ENCODE results near the gene MIS18BP1.
"Not testable (repeated sequence)": the region's sequence is repeated elsewhere in the genome, so short reads cannot be mapped to it uniquely, and the experiment has no call there.

The MIS18BP1 gene

DNA sequence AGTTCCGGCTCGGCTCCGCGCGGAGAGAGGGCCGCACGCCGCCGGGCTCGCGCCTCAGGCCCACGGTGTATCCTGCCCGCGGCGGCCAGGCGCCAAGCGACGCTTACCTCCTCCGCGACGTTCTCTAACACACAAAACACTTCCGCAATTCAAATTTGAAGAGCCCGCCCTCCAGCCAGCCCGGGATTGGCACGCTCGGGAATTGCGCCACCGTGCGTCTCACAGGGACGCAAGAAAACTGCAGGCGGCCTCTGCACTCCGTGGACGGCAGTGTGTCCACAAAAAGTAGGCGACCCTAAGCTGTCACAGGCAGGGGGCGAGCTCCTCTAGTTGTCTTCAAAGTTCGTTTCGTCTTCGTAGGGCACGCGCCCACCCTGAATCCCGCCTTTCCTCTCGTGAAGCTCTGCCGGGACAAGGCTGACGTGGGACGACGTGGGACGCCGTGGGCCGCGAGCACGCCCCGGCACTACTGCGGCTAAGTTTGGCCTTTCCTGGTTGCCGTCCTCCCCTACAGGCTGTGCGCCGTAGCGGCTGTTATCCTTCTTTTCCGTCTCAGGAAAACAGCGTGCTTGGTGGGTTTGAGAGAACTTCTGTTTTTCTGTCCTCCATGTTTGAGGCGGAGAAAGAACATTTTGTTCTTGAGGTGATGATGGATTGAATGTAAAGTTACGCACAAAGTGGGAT, at the start of gene MIS18BP1:
MIS18BP1 (minus strand) TSS at position 133 of the 684 bp plus-strand sequence. CDS start 5,916 bp downstream, outside the sequence.
- DNase-seq (ENCODE audit: low spot score), result peak; percentile 96

- DNase-seq (ENCODE audit: low spot score), result no peak
Observed at GRCh38 chr14:45298423-45299117, 45.6 kb upstream of the MIS18BP1 start.

DNA sequence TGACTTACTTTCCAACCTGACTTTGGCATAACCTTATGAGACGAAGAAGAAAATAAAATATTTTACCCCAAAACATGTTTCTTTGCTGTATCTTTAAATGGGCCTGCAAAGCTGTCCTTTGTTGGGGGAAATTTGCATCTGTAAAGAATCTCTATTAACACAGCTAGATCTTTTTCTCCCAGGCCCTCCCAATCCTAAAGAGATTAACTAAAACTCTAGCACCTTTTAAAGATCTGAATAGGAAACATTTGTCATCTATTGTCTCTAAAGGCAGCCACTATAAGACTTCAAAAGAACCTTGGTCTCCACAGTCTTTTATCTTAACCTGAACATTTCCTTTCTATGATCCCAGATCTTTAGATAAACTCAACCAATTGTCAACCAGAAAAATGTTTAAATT, 41.8 kb upstream of the MIS18BP1 start:
- DNase-seq (ENCODE audit: low spot score), result not testable (repeated sequence)

DNA sequence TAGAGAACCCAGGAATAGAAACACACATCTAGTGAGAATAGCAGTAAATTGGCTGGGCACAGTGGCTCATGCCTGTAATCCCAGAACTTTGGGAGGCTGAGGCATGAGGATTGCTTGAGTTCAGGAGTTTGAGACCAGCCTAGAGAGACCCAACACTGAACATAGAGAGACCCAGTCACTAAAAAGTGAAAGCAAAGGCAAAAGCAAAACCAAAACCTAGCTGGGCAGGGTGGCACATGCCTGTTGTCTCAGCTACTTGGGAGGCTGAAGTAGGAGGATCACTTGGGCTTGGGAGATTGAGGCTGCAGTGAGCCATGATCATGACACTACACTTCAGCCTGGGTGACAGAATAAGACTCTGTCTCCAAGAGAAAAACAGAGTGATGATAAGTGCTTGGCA, 37.5 kb upstream of the MIS18BP1 start:
- DNase-seq (ENCODE audit: low spot score), result no peak

DNA sequence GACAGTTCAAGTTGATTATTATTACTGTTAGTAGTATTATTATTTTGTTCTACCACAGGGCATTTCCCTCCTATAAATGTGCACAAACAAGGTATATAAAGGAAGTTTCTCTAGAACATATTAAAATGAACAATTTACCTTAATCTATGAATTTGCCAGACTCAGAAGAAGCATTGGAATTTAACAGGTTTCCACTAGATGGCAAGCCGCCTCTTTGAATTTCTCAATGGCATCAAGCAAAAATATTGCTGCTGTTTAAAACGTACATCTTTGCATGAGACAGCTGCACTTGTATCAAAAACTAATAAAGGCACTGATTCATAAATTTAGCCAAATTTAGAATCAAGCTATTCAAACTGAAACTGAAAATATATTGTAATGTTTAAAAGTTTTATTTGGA, 34.6 kb upstream of the MIS18BP1 start:
- no peak for DNase-seq (ENCODE audit: low spot score)

DNA sequence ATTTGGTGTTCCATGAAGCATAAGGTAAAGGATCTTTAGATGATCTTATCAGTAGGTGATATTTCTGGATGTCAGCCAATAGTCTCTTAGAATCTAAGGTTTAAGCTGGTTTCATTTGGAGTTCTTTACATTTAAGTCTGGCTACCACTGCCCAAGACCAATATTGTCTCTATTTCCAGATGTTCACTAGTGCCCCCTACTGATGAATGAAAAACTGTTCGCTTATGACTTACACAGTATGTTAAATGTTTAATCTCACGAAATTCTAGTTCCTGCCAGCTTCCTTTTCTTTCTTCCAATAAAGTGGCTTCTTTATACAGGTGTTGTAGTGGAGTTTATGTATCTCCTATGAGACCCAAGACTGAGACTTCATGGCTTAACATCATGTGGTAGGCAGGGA, 31.8 kb upstream of the MIS18BP1 start:
- no peak for DNase-seq (ENCODE audit: low spot score)

DNA sequence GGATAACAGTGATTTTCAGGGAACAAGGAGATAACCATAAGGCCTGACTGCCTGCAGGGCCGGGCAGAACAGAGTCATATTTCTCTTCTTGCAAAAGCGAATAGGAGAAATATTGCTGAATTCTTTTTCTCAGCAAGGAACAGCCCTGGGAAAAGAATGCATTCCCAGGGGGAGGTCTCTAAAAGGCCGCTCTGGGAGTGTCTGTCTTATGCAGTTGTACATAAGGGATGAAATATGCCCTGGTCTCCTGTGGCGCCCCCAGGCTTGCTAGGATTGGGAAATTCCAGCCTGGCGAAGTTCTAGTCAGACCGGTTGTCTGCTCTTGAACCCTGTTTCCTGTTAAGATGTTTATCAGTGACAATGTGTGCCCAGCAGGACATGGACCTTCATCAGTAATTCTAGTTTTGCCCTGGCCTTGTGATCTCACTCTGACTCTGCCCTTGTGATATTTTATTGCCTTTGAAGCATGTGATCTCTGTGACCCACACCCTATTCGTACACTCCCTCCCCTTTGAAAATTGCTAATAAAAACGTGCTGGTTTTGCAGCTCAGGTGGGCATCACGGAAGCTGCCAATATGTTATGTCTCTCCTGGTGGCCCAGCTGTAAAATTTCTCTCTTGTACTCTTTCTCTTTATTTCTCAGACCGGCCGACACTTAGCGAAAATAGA, 28.9 kb upstream of the MIS18BP1 start:
- DNase-seq (ENCODE audit: low spot score), result not testable (repeated sequence)

- no peak for DNase-seq (ENCODE audit: low spot score)
Observed at GRCh38 chr14:45271858-45272537, 19.0 kb upstream of the MIS18BP1 start.

DNA sequence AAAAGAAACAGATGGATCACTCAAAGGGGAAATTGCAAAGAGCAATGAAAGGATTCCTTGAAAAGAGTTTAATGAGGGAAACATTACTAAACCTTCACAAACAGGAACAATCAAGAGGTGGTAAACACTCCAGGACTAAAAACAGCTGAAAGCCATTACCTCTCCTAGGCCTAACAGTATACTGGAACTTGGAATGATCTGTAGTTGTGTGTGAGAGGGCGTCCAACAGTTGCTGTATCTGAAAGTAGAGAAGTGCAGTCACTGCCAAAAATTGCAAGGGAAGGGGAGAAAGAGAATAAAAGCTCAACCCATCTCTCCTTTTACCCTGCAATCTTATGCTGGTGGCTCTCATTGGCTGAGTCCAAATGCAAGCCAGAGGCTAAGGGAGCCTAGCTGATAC, 17.0 kb upstream of the MIS18BP1 start:
- no peak for DNase-seq (ENCODE audit: low spot score)

DNA sequence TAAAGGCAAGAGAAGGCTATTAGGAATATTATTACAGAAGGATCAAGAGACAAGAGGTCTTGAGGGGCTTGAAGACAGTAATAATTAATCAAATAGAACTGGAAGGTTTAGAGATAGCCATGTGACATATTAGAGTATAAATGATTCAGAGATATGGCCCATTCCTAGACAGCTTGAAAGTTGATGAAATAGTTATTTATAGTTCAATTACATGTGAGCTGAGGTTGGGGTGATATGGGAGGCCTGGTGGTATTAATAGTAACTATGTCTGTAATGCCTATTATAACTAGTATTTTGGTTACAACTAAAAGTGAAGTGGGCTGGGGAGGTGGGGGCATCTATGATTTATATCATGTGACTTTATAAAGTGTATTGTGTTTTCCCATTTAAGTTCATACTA, 14.1 kb upstream of the MIS18BP1 start:
- no peak for DNase-seq (ENCODE audit: low spot score)

DNA sequence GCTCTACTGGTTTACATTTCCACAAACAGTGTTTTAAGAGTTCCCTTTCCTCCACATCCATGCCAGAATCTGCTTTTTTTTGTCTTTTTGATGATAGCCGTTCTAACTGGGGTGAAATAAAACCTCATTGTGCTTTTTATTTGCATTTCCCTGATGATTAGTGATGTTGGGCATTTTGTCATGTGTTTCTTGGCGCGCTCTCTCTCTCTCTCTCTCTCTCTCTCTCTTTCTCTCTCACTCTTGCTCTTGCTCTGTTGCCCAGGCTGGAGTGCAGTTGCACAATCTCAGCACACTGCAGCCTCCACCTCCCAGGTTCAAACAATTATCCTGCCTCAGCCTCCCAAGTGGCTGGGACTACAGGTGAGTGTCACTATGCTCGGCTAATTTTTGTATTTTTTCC, 9.6 kb upstream of the MIS18BP1 start:
- no peak for DNase-seq (ENCODE audit: low spot score)

GRCh38 chr14:45261209-45261608, 8.2 kb upstream of the MIS18BP1 start:
- DNase-seq (ENCODE audit: low spot score), result no peak

GRCh38 chr14:45258805-45259204, 5.8 kb upstream of the MIS18BP1 start:
- DNase-seq (ENCODE audit: low spot score), result no peak

- DNase-seq (ENCODE audit: low spot score), result no peak
Observed at GRCh38 chr14:45258073-45258472, 5.1 kb upstream of the MIS18BP1 start.

DNA sequence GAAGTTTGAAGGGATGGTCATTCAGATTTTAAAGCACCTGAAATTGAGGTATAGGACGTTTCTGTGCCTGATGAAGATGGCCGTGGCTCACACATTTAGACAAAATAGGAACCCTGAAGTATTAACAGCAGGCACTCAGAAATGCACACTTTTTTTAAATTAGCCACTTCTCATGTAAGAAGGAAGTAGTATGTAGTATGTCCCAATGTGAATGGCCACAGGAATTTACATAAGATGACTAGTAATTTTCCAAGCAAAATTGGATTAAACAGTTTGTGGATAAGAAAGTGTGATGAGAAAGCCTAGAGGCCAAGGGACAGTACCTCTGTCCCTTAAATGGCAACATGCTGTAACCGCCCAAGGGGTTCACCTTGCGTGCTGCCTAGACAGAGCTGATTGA, 1.8 kb upstream of the MIS18BP1 start:
- DNase-seq (ENCODE audit: low spot score), result no peak

- no peak for DNase-seq (ENCODE audit: low spot score)
Observed at GRCh38 chr14:45253754-45254310, 830 bp upstream of the MIS18BP1 start.

- DNase-seq (ENCODE audit: low spot score), result no peak
Observed at GRCh38 chr14:45252366-45253069, 484 bp downstream of the MIS18BP1 start.

DNA sequence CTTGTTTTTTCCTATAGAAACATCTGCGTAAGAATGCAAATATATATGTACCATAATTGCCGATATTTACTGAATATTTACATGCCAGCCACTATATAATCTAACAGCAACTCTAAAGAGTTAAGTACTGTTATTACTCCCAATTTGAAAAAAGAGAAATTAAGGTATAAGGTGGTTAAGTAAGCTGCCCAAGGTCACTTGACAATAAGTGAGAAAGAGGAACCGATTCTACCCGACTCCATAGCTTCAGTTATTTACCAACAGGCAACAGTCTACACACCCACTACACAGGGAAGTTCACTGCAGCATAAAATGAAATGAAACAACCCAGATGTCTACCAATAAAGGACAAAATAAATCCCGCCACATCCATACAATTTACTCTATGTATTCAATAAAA, 1.1 kb downstream of the MIS18BP1 start:
- peak; percentile 31 for DNase-seq (ENCODE audit: low spot score)

DNA sequence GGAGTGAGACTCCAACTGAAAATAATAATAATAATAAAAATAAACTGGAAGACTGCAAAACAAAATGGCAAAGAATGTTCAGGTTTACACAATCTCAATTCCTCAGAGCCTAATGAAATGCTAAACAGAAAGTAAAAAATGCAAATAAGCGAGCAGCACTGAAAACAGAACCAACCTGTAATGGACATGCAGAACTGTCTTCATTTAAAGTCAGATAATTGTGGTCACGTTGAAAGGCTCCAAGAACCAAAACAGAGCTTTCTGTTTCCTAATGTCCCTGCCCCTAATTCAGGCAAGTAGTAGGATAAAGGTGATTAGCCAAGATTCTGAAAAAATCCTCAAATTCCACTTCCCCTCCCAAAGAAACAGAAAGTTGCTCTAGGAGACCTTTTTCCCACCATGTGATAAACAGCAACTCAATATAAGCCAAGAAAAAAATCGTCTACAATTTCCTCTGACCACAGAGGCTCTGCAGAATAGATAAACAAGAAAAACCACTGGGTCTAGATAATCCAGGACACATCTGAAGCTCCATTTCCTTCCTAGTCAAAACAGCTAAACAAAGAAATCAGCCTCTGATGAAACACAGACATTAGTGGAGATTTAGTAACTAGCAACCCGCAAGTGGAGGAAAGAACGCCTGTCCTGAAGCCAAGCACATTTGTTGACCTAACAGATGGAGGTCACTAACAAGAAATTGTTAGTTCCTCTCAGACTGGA, 3.0 kb downstream of the MIS18BP1 start:
- no peak for DNase-seq (ENCODE audit: low spot score)

DNA sequence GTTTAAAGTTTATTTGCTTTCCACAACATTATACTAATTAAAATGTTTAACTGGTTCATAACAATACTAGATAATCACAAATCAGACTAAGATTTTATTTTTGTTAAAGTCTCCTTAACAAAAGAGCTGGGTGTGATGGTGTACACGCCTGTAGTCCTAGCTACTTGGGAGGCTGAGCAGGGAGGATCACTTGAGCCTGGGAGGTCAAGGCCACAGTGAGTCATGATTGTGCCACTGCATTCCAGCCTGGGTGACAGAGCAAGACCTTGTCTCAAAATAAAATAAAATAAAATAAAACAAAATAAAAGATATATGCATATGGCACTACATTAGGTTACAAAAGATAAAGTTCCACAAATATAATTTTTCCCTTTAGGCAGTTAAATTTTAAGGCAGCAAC, 5.6 kb downstream of the MIS18BP1 start:
- no peak for DNase-seq (ENCODE audit: low spot score)

DNA sequence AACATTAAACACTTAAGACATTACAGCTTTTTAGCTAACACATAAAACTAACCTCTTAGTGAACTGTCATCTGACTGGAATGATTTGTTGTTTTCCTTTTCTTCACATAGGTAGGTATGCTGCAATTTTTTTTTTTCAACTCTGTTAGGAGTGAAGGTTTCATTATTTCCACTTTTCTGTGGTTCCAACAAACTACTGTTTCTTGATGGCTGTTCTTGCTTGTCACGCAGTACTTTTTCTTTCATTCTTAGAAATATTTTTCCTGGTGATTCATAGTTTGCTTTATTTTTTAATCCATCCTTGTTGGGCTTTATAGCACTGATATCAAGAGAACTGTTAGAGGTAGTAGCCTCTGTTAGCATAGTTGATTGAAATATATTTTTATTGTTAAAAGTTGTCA, 6.3 kb downstream of the MIS18BP1 start:
- no peak for DNase-seq (ENCODE audit: low spot score)

Data from CD4-positive, alpha-beta T cell treated with Interleukin-15 for 4 hours (primary cell).